Endodermal cell (in vitro differentiated cells): ENCODE results near the gene GXYLT2. TPM values are rescaled to one million over a fixed set of nuclear protein-coding genes. Genes with fewer than 3 reads are reported as not detected.
A peak's percentile ranks its signal among the peaks of the same experiment; 100 is the strongest.

Experiments
- DNase-seq: peaks from one replicate; pipeline ENCODE4 v3.0.0-alpha.2; 2017
- H3K27ac ChIP-seq: 2 replicates; pipeline ENCODE4 v1.5.1; 2013; ENCODE audit warnings: mild to moderate bottlenecking, low read depth, low read length, moderate library complexity
- H3K27me3 ChIP-seq: 2 replicates; pipeline ENCODE4 v1.6.1; 2013; ENCODE audit warnings: mild to moderate bottlenecking, low read length, moderate library complexity; ENCODE audit not compliant: insufficient read depth, control insufficient read depth, poor library complexity, severe bottlenecking
- H3K36me3 ChIP-seq: 2 replicates; pipeline ENCODE4 v1.7.0; 2013; ENCODE audit warnings: mild to moderate bottlenecking, low read length, moderate library complexity; ENCODE audit not compliant: control insufficient read depth, insufficient read depth
- H3K4me1 ChIP-seq: one replicate; pipeline ENCODE4 v1.7.0; 2013; ENCODE audit warnings: low read length; ENCODE audit not compliant: control insufficient read depth, insufficient read depth
- H3K4me3 ChIP-seq: 2 replicates; pipeline ENCODE4 v1.5.1; 2013; ENCODE audit warnings: mild to moderate bottlenecking, low read length, moderate library complexity
- H3K9ac ChIP-seq: 2 replicates; pipeline ENCODE4 v1.6.1; 2013; ENCODE audit warnings: mild to moderate bottlenecking, low read length, moderate library complexity; ENCODE audit not compliant: poor library complexity, severe bottlenecking; ENCODE audit errors: extremely low read depth
- H3K9me3 ChIP-seq: 2 replicates; pipeline ENCODE4 v1.6.1; 2013; ENCODE audit warnings: mild to moderate bottlenecking, low read length, moderate library complexity; ENCODE audit not compliant: control insufficient read depth
- H3K27ac Mint-ChIP-seq: 2 replicates; pipeline ENCODE4 v1.8.0; 2020; ENCODE audit warnings: mixed read lengths
- H3K27me3 Mint-ChIP-seq: 2 replicates; pipeline ENCODE4 v1.8.0; 2021; ENCODE audit warnings: mild to moderate bottlenecking, mixed read lengths; ENCODE audit not compliant: insufficient read depth
- H3K36me3 Mint-ChIP-seq: 2 replicates; pipeline ENCODE4 v1.8.0; 2020; ENCODE audit warnings: low read depth, mixed read lengths
- H3K4me1 Mint-ChIP-seq: 2 replicates; pipeline ENCODE4 v1.8.0; 2020; ENCODE audit warnings: mixed read lengths
- H3K4me3 Mint-ChIP-seq: 2 replicates; pipeline ENCODE4 v1.8.0; 2020; ENCODE audit warnings: mild to moderate bottlenecking, moderate library complexity, mixed read lengths
- H3K9me3 Mint-ChIP-seq: 2 replicates; pipeline ENCODE4 v1.8.0; 2020; ENCODE audit warnings: mild to moderate bottlenecking, mixed read lengths
- CTCF ChIP-seq: fragments of 200-600 bp; sonication (generic); conservative IDR thresholded peaks from 2 replicates; pipeline ENCODE4 v1.5.0; 2021; ENCODE audit warnings: antibody characterized with exemption, mild to moderate bottlenecking
- WGBS, 2 experiments: methylation state at CpG; one replicate each; pipeline versions ENCODE4 v1.1.5 to v1.1.7; 2013; ENCODE audit warnings: missing lambda C conversion rate in 2 of 2, mixed read lengths in 1 of 2; ENCODE audit not compliant: insufficient coverage in 1 of 2, insufficient read length in 1 of 2; 5-methylcytosine and 5-hydroxymethylcytosine counted together
- total RNA-seq, 2 donors: library from RNA; stranded (reverse); fragmentation: NEBNext Ultra II Directional in 1 of 2; extraction: Animal tissue kit (Norgen Biotek cat#: 25700) in 1 of 2; gene quantifications; 2 replicates in 1 of 2; 3 replicates in 1 of 2; pipeline ENCODE4 v1.2.1, GENCODE V29; 2021

The GXYLT2 gene
- total RNA-seq, 2 donors from 2014 or later, result 7.0 to 14.3 TPM

GRCh38 chr3:72951259-72951722 is 63.4 kb downstream of the GXYLT2 start:
- Mint-ChIP-seq H3K27me3 (no peaks in the 10 kb centered on the region), H3K9me3 (no peaks in the 10 kb centered on the region), H3K4me3 (no peak overlapping the region), H3K36me3 (no peaks in the 10 kb centered on the region), H3K27ac (no peak overlapping the region), H3K4me1 (peaks cover 38% of the 10 kb centered on the region)
- H3K9me3 ChIP-seq, result no peaks in the 10 kb centered on the region
- no peak overlapping the region for H3K27ac ChIP-seq
- no peak for TF ChIP-seq CTCF
- DNase-seq, result no peak
- H3K27me3 ChIP-seq, result no peaks in the 10 kb centered on the region
- no peak overlapping the region for H3K9ac ChIP-seq
- H3K4me1 ChIP-seq, result peaks cover 8% of the 10 kb centered on the region
- WGBS, 2 experiments, result 94 to 98% methylated on average over 5 to 6 of the region's 6 CpGs
- H3K4me3 ChIP-seq, result no peak overlapping the region
- no peaks in the 10 kb centered on the region for H3K36me3 ChIP-seq

- Histone ChIP-seq H3K4me1 (peaks cover 8% of the 10 kb centered on the region), H3K4me3 (no peak overlapping the region), H3K9ac (peak overlapping the region; percentile 16), H3K27ac (no peak overlapping the region), H3K9me3 (no peaks in the 10 kb centered on the region), H3K36me3 (no peaks in the 10 kb centered on the region), H3K27me3 (no peaks in the 10 kb centered on the region)
- DNase-seq, result peak; percentile 74
- Mint-ChIP-seq H3K4me3 (no peak overlapping the region), H3K27me3 (no peaks in the 10 kb centered on the region), H3K9me3 (no peaks in the 10 kb centered on the region), H3K36me3 (no peaks in the 10 kb centered on the region), H3K4me1 (peaks cover 44% of the 10 kb centered on the region), H3K27ac (peak overlapping the region; percentile 84)
- no peak for TF ChIP-seq CTCF
- WGBS, 2 experiments, result 60 to 63% methylated on average over 3 to 7 of the region's 7 CpGs
Measured at GRCh38 chr3:72953325-72953956, 65.6 kb downstream of the GXYLT2 start.

- H3K27ac ChIP-seq, result peak overlapping the region; percentile 85
- no peak for DNase-seq
- H3K4me3 ChIP-seq, result no peak overlapping the region
- no peaks in the 10 kb centered on the region for H3K9me3 ChIP-seq
- TF ChIP-seq CTCF, result no peak
- 72 to 87% methylated on average over 6 to 7 of the region's 8 CpGs for WGBS, 2 experiments
- peaks cover 20% of the 10 kb centered on the region for H3K4me1 ChIP-seq
- no peaks in the 10 kb centered on the region for H3K27me3 ChIP-seq
- Mint-ChIP-seq H3K27ac (no peak overlapping the region), H3K4me1 (peaks cover 51% of the 10 kb centered on the region), H3K4me3 (no peak overlapping the region), H3K27me3 (no peaks in the 10 kb centered on the region), H3K36me3 (no peaks in the 10 kb centered on the region), H3K9me3 (no peaks in the 10 kb centered on the region)
- H3K36me3 ChIP-seq, result no peaks in the 10 kb centered on the region
- H3K9ac ChIP-seq, result no peak overlapping the region
Measured at GRCh38 chr3:72957297-72957696, 69.5 kb downstream of the GXYLT2 start.
